22Rv1 (cell line): ENCODE data around the gene FBXW7.

Source experiments
- ZFX ChIP-seq: fragments of 450-650 bp; IDR thresholded peaks from 2 replicates; pipeline ENCODE4 v1.6.1; 2017; ENCODE audit warnings: antibody characterized with exemption, borderline replicate concordance
- TF ChIP-seq, protein P1 (sequence below): fragments of 450-650 bp; IDR thresholded peaks from 2 replicates; pipeline ENCODE4 v1.5.1; 2017; ENCODE audit warnings: mild to moderate bottlenecking

DNA sequence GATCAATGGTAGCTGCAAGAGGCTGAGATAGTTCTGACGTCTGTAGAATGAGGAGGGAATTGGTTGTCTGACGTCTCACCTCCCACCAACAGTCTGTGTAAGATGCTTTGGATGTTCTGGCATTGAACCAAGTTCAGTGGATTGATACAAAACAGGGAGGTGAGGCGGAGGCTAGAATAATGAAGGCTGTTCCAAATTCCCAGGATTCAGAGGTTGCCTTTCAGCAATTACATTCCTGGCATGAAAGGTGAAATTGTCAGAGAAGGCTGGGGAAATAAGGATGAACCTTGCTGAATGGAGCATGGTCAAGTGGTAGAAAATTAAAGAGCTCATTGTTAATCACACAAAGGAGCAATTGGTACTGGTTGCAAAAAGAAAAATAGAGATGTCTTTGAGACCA is 241.6 kb downstream of the FBXW7 start:
- TF ChIP-seq, protein P1, sequence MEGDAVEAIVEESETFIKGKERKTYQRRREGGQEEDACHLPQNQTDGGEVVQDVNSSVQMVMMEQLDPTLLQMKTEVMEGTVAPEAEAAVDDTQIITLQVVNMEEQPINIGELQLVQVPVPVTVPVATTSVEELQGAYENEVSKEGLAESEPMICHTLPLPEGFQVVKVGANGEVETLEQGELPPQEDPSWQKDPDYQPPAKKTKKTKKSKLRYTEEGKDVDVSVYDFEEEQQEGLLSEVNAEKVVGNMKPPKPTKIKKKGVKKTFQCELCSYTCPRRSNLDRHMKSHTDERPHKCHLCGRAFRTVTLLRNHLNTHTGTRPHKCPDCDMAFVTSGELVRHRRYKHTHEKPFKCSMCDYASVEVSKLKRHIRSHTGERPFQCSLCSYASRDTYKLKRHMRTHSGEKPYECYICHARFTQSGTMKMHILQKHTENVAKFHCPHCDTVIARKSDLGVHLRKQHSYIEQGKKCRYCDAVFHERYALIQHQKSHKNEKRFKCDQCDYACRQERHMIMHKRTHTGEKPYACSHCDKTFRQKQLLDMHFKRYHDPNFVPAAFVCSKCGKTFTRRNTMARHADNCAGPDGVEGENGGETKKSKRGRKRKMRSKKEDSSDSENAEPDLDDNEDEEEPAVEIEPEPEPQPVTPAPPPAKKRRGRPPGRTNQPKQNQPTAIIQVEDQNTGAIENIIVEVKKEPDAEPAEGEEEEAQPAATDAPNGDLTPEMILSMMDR: no peak
- TF ChIP-seq ZFX: no peak
